A549 treated with ZK216348 at 1 μM for 4 hours (cell line): Measurements from ENCODE around the gene HNRNPF. TPM values are rescaled to one million over a fixed set of nuclear protein-coding genes. Genes with fewer than 3 reads are reported as not detected.

ENCODE experiments used
- total RNA-seq: library from RNA; stranded (reverse); fragments of 200-300 nt; extraction: Qiagen RNA extraction; gene quantifications from 5 replicates; pipeline ENCODE4 v1.2.3, GENCODE V29; 2022; ENCODE audit warnings: low read depth

HNRNPF gene
- 261 to 359 TPM (median 342 TPM) in 5 replicates for total RNA-seq

GRCh38 chr10:43408710-43409384 is at the start of gene HNRNPF:
Gene HNRNPF, minus strand, starts transcription at chr10:43409186. Its CDS starts 21,302 bp downstream, at chr10:43387884.

GRCh38 chr10:43436291-43437140 is 27.5 kb upstream of the HNRNPF start, which contains the start of gene ZNF487:
Gene ZNF487, plus strand, starts transcription at chr10:43437111. Its CDS starts 38,703 bp downstream, at chr10:43475814.

GRCh38 chr10:43371418-43371817 is 37.6 kb downstream of the HNRNPF start, which contains the start of gene FXYD4:
Gene FXYD4, plus strand, starts transcription at chr10:43371636. Its CDS starts 2,111 bp downstream, at chr10:43373747.

Other genes starting within 250 kb of the HNRNPF start
- 2.8 to 8.0 TPM (median 4.6 TPM) in 5 replicates for gene RASGEF1A, start 142.1 kb downstream of the HNRNPF start, total RNA-seq
- gene FXYD4, start 37.5 kb downstream of the HNRNPF start, total RNA-seq, result not detected in 5 replicates
- gene ZNF487, start 27.9 kb upstream of the HNRNPF start, total RNA-seq, result 3.2 to 7.1 TPM (median 6.9 TPM) in 5 replicates
- gene ZNF239, start 165.4 kb upstream of the HNRNPF start, total RNA-seq, result 2.0 to 2.8 TPM (median 2.4 TPM) in 5 replicates
- gene ZNF485, start 197.3 kb upstream of the HNRNPF start, total RNA-seq, result 1.4 to 2.4 TPM (median 1.8 TPM) in 5 replicates
- gene ZNF32, start 239.7 kb upstream of the HNRNPF start, total RNA-seq, result 15.8 to 17.7 TPM (median 16.5 TPM) in 5 replicates